ENCODE results near the gene RAPGEF3.

Gene RAPGEF3

DNA sequence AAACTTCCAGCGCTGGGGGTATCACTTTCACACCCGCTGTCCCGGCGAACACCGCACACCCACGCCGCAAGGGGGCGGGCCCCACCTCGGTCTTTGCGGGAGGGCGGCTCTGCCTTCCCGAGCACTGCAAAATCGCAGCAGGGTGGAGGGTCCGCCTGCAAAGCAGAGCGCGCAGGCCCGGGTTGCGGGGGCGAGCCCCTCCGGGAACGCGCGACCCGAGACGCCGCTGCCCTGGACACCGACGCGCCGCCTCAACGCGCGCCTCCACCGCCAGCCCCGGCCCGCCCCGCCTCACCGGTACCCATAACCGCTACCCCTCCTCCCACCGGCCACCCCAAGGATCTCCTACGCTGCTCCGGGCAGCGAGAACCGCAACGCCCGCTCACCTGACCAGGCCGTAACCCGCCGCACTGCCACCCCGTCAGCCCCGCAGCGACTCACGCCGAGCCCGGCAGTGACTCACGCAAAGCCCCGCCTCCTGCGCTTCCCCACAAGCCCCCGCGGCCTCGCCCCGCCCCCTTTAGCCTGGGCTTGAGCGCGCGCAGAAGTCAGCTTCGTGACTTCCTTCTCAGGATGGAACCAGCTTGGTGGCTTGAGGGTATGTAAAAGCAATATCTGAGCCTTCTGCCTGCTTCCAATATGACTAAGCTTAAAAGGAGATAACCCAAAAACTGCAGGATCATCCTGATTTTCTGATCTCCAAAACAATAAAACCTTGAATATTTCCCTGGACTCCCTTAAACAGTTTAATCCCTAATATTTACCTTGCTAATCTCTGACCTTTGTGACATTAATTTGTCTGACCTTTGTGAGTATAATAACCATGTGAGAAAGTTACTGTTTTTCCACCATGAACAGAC, 52.9 kb downstream of the RAPGEF3 start, which contains the start of gene RPAP3 (continued):
- TF ChIP-seq, protein P1, sequence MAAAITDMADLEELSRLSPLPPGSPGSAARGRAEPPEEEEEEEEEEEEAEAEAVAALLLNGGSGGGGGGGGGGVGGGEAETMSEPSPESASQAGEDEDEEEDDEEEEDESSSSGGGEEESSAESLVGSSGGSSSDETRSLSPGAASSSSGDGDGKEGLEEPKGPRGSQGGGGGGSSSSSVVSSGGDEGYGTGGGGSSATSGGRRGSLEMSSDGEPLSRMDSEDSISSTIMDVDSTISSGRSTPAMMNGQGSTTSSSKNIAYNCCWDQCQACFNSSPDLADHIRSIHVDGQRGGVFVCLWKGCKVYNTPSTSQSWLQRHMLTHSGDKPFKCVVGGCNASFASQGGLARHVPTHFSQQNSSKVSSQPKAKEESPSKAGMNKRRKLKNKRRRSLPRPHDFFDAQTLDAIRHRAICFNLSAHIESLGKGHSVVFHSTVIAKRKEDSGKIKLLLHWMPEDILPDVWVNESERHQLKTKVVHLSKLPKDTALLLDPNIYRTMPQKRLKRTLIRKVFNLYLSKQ (tag by site-specific recombination; IDR thresholded peaks at IDR 0.05; ENCODE audit: borderline replicate concordance): no peak
- TF ChIP-seq GLI4 (tag by site-specific recombination; IDR thresholded peaks at IDR 0.05) (no peak; the same call in 1 of the 2 replicates), ZBTB7A (tag by site-specific recombination; IDR thresholded peaks at IDR 0.05; ENCODE audit: low read depth) (no peak), ZNF133 (tag by site-specific recombination; IDR thresholded peaks at IDR 0.05) (no peak), ZNF768 (tag by site-specific recombination; IDR thresholded peaks at IDR 0.05) (no peak), ZNF302 (tag by site-specific recombination; IDR thresholded peaks at IDR 0.05; ENCODE audit: low read depth) (no peak), ZNF146 (tag by site-specific recombination; IDR thresholded peaks at IDR 0.05) (no peak), ZNF335 (tag by site-specific recombination; conservative IDR thresholded peaks at IDR 0.05) (peak; percentile 86), ZNF274 (IDR thresholded peaks at IDR 0.05; ENCODE audit: low read length) (no peak), ZNF274 (tag by site-specific recombination; IDR thresholded peaks at IDR 0.05; ENCODE audit: borderline replicate concordance) (no peak), ZNF76 (tag by site-specific recombination; IDR thresholded peaks at IDR 0.05; ENCODE audit: borderline replicate concordance, low read depth) (peak; percentile 89), ZNF626 (tag by site-specific recombination; IDR thresholded peaks at IDR 0.05) (no peak), KLF1 (tag by site-specific recombination; IDR thresholded peaks at IDR 0.05) (peak; percentile 49; the same call in 1 of the 2 replicates), ZNF707 (tag by site-specific recombination; IDR thresholded peaks at IDR 0.05) (no peak), ZNF423 (tag by site-specific recombination; IDR thresholded peaks at IDR 0.05) (0 out of 2 replicates have a peak, but pooled peaks have one; percentile 49), ZBTB1 (tag by site-specific recombination; IDR thresholded peaks at IDR 0.05) (peak; percentile 95), ZXDB (tag by site-specific recombination; IDR thresholded peaks at IDR 0.05) (peak; percentile 81), HOXA7 (CRISPR knock-in tag; IDR thresholded peaks at IDR 0.05; ENCODE audit: borderline replicate concordance) (no peak), ZNF16 (tag by site-specific recombination; IDR thresholded peaks at IDR 0.05; ENCODE audit: low read depth) (no peak)
- TF ChIP-seq, protein P2, sequence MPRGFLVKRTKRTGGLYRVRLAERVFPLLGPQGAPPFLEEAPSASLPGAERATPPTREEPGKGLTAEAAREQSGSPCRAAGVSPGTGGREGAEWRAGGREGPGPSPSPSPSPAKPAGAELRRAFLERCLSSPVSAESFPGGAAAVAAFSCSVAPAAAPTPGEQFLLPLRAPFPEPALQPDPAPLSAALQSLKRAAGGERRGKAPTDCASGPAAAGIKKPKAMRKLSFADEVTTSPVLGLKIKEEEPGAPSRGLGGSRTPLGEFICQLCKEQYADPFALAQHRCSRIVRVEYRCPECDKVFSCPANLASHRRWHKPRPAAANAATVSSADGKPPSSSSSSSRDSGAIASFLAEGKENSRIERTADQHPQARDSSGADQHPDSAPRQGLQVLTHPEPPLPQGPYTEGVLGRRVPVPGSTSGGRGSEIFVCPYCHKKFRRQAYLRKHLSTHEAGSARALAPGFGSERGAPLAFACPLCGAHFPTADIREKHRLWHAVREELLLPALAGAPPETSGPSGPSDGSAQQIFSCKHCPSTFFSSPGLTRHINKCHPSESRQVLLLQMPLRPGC (tag by site-specific recombination; IDR thresholded peaks at IDR 0.05): peak; percentile 29; the same call in 1 of the 2 replicates
- TF ChIP-seq, protein P3, sequence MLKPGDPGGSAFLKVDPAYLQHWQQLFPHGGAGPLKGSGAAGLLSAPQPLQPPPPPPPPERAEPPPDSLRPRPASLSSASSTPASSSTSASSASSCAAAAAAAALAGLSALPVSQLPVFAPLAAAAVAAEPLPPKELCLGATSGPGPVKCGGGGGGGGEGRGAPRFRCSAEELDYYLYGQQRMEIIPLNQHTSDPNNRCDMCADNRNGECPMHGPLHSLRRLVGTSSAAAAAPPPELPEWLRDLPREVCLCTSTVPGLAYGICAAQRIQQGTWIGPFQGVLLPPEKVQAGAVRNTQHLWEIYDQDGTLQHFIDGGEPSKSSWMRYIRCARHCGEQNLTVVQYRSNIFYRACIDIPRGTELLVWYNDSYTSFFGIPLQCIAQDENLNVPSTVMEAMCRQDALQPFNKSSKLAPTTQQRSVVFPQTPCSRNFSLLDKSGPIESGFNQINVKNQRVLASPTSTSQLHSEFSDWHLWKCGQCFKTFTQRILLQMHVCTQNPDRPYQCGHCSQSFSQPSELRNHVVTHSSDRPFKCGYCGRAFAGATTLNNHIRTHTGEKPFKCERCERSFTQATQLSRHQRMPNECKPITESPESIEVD (tag by site-specific recombination; IDR thresholded peaks at IDR 0.05): no peak
- TF ChIP-seq, protein P4, sequence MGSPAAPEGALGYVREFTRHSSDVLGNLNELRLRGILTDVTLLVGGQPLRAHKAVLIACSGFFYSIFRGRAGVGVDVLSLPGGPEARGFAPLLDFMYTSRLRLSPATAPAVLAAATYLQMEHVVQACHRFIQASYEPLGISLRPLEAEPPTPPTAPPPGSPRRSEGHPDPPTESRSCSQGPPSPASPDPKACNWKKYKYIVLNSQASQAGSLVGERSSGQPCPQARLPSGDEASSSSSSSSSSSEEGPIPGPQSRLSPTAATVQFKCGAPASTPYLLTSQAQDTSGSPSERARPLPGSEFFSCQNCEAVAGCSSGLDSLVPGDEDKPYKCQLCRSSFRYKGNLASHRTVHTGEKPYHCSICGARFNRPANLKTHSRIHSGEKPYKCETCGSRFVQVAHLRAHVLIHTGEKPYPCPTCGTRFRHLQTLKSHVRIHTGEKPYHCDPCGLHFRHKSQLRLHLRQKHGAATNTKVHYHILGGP (tag by site-specific recombination; IDR thresholded peaks at IDR 0.05): no peak
- TF ChIP-seq, protein P5, sequence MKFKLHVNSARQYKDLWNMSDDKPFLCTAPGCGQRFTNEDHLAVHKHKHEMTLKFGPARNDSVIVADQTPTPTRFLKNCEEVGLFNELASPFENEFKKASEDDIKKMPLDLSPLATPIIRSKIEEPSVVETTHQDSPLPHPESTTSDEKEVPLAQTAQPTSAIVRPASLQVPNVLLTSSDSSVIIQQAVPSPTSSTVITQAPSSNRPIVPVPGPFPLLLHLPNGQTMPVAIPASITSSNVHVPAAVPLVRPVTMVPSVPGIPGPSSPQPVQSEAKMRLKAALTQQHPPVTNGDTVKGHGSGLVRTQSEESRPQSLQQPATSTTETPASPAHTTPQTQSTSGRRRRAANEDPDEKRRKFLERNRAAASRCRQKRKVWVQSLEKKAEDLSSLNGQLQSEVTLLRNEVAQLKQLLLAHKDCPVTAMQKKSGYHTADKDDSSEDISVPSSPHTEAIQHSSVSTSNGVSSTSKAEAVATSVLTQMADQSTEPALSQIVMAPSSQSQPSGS (tag by site-specific recombination; IDR thresholded peaks at IDR 0.05; ENCODE audit: low read depth): no peak
- TF ChIP-seq, protein P6, sequence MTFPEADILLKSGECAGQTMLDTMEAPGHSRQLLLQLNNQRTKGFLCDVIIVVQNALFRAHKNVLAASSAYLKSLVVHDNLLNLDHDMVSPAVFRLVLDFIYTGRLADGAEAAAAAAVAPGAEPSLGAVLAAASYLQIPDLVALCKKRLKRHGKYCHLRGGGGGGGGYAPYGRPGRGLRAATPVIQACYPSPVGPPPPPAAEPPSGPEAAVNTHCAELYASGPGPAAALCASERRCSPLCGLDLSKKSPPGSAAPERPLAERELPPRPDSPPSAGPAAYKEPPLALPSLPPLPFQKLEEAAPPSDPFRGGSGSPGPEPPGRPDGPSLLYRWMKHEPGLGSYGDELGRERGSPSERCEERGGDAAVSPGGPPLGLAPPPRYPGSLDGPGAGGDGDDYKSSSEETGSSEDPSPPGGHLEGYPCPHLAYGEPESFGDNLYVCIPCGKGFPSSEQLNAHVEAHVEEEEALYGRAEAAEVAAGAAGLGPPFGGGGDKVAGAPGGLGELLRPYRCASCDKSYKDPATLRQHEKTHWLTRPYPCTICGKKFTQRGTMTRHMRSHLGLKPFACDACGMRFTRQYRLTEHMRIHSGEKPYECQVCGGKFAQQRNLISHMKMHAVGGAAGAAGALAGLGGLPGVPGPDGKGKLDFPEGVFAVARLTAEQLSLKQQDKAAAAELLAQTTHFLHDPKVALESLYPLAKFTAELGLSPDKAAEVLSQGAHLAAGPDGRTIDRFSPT (tag by site-specific recombination; IDR thresholded peaks at IDR 0.05): peak; percentile 82
- TF ChIP-seq, protein P7, sequence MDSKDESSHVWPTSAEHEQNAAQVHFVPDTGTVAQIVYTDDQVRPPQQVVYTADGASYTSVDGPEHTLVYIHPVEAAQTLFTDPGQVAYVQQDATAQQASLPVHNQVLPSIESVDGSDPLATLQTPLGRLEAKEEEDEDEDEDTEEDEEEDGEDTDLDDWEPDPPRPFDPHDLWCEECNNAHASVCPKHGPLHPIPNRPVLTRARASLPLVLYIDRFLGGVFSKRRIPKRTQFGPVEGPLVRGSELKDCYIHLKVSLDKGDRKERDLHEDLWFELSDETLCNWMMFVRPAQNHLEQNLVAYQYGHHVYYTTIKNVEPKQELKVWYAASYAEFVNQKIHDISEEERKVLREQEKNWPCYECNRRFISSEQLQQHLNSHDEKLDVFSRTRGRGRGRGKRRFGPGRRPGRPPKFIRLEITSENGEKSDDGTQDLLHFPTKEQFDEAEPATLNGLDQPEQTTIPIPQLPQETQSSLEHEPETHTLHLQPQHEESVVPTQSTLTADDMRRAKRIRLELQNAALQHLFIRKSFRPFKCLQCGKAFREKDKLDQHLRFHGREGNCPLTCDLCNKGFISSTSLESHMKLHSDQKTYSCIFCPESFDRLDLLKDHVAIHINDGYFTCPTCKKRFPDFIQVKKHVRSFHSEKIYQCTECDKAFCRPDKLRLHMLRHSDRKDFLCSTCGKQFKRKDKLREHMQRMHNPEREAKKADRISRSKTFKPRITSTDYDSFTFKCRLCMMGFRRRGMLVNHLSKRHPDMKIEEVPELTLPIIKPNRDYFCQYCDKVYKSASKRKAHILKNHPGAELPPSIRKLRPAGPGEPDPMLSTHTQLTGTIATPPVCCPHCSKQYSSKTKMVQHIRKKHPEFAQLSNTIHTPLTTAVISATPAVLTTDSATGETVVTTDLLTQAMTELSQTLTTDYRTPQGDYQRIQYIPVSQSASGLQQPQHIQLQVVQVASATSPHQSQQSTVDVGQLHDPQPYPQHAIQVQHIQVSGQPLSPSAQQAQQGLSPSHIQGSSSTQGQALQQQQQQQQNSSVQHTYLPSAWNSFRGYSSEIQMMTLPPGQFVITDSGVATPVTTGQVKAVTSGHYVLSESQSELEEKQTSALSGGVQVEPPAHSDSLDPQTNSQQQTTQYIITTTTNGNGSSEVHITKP (tag by site-specific recombination; IDR thresholded peaks at IDR 0.05): peak; percentile 41
